ENCODE data around the gene DLGAP4.
A peak's percentile ranks its signal among the peaks of the same experiment; 100 is the strongest.

Gene DLGAP4

GRCh38 chr20:36305602-36306551 is at the start of gene DLGAP4:
Gene DLGAP4 (plus strand): TSS chr20:36306339. CDS start chr20:36431718, 125,379 bp downstream.
- DNase-seq (ENCODE audit: low read depth): no peak

- no peak for DNase-seq (ENCODE audit: low read depth)
Measured at GRCh38 chr20:36259177-36260061, 46.7 kb upstream of the DLGAP4 start.

DNA sequence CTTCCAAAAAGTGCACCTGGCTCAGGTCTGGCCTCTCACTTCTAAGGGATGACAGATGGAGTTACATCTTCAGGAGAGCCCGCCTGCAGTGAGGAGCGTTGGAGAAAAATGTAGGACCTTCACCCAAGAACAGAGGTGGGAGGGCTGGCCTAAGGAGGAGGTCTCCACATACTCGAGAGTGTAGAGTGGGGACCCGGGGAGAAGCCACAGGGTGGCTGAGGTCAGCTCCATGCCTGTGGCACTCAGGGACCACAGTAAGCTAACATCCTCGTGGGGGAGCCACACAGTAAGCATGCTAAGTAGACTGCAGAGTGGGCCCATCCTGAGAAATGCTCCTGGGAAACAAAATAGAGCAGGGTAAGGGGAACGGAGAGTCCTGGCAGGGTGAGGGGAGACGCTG is 45.8 kb upstream of the DLGAP4 start:
- no peak for DNase-seq (ENCODE audit: low read depth)

GRCh38 chr20:36261389-36262105 is 44.6 kb upstream of the DLGAP4 start:
- DNase-seq (ENCODE audit: low read depth): no peak

GRCh38 chr20:36262440-36262839 is 43.7 kb upstream of the DLGAP4 start:
- no peak for DNase-seq (ENCODE audit: low read depth)

DNA sequence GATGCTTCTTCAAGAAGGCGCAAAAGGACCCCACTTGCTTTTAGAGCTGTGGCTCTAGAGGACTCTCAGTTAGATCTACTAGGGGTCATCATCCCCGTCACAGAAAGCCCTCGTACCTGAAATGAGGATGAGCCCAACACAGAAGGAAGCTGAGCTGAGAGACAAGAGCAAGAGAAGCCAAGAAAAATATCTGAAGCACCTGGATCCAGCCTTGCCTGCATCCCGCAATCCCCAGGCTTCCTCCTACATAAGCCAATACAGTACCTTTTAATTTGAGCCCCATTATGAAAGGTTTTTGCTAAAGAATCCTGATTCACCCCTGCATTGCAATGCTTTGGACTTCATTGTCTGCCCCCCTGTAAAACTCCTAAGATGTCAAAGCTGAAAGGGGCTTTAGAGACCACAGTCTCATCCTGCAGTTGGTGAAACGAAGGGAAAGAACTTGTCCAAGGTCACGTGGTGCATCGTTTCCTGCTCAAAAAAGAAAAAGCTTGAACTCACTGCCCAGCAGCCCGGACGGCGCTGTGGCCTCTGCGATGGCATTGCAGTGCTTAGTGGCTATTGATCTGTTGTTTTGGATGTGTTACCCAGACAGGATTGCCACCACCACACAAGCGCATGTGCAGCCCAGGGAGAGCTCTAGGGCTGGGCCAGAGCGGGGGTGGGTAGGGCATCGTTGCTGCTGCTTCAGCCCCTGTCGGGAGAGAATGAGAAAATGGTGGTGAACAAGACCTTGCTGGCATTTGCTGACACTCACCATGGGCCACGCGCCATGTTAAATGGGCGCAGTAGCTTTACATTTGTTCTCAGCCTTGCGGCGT is 41.5 kb upstream of the DLGAP4 start:
- DNase-seq (ENCODE audit: low read depth): no peak

DNA sequence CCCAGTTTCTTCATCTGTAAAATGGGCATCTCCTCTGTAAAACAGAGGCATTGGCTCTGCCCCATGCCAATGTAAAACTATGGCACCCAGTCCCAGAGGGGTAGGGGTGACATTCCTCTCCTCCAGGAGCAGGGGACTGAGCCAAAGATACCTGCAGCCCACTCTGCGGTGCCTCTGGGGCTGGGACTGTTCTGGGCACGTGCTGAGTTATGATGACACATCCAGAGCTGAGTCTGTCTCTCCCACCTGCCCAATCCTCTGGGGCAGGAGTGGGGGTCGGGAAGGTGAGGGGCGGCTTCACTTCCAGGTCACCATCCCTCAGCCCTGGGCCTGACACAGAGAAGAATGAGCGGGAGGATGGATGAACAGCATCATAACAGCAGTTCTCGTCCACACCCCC is 40.0 kb upstream of the DLGAP4 start:
- DNase-seq (ENCODE audit: low read depth): no peak

- DNase-seq (ENCODE audit: low read depth): no peak
Measured at GRCh38 chr20:36267605-36268381, 38.3 kb upstream of the DLGAP4 start.

- no peak for DNase-seq (ENCODE audit: low read depth)
Measured at GRCh38 chr20:36268440-36269342, 37.4 kb upstream of the DLGAP4 start.

DNA sequence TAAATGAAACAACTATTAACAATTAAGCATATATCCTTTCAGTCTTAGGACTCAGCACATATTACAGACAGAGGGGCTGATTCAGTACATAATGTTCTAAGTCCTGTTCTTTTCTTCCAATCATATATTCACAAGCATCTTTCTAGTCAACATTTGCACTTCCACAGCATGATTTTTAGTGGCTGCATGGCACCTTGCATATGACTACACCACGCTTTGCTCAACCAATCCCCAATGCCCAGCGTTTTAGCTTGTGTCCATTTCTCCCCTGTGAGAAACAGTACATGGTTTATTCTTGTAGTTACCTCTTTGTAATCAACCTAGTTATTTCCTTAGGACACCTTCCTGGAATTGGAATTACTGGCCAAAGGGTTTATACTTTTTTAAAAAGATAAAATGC is 36.6 kb upstream of the DLGAP4 start:
- no peak for DNase-seq (ENCODE audit: low read depth)

GRCh38 chr20:36270744-36271638 is 35.1 kb upstream of the DLGAP4 start:
- no peak for DNase-seq (ENCODE audit: low read depth)

- DNase-seq (ENCODE audit: low read depth): no peak
Measured at GRCh38 chr20:36271639-36272546, 34.2 kb upstream of the DLGAP4 start.

- DNase-seq (ENCODE audit: low read depth): no peak
Measured at GRCh38 chr20:36272547-36273220, 33.5 kb upstream of the DLGAP4 start.

GRCh38 chr20:36273414-36274180 is 32.5 kb upstream of the DLGAP4 start:
- peak; percentile 18 for DNase-seq (ENCODE audit: low read depth)

- no peak for DNase-seq (ENCODE audit: low read depth)
Measured at GRCh38 chr20:36274181-36274841, 31.8 kb upstream of the DLGAP4 start.

All from iris pigment epithelial cell (primary cell).